KMS-11 (cell line): ENCODE data around the gene YIPF3.

Experiments
- H2AFZ ChIP-seq: fragments of 200-600 bp; sonication (generic); 2 replicates; pipeline ENCODE4 v1.6.1; 2016; ENCODE audit warnings: antibody characterized with exemption, mixed run types, low read depth
- H3K27ac ChIP-seq: fragments of 200-600 bp; sonication (generic); 2 replicates; pipeline ENCODE4 v1.6.1; 2016; ENCODE audit warnings: mild to moderate bottlenecking, mixed run types
- H3K27me3 ChIP-seq: fragments of 200-600 bp; sonication (generic); 2 replicates; pipeline ENCODE4 v1.6.1; 2017; ENCODE audit warnings: mild to moderate bottlenecking, low read depth, mixed run types, moderate library complexity; ENCODE audit not compliant: insufficient read depth
- H3K36me3 ChIP-seq: fragments of 200-600 bp; sonication (generic); 2 replicates; pipeline ENCODE4 v1.6.1; 2017; ENCODE audit warnings: mild to moderate bottlenecking, mixed run types; ENCODE audit not compliant: insufficient read depth
- H3K4me1 ChIP-seq: fragments of 200-600 bp; sonication (generic); 2 replicates; pipeline ENCODE4 v1.6.1; 2016; ENCODE audit warnings: mild to moderate bottlenecking, low read depth, mixed run types; ENCODE audit not compliant: poor library complexity, severe bottlenecking
- H3K4me2 ChIP-seq: fragments of 200-600 bp; sonication (generic); 2 replicates; pipeline ENCODE4 v1.7.0; 2016; ENCODE audit warnings: mild to moderate bottlenecking, mixed run types
- H3K4me3 ChIP-seq: fragments of 200-600 bp; sonication (generic); IDR thresholded peaks from 2 replicates; pipeline ENCODE4 v1.6.1; 2017; ENCODE audit warnings: low read depth, low read length, mixed read lengths; ENCODE audit not compliant: insufficient read depth
- H3K79me2 ChIP-seq: fragments of 200-600 bp; sonication (generic); 2 replicates; pipeline ENCODE4 v1.6.1; 2016; ENCODE audit warnings: low read depth, mixed run types; ENCODE audit not compliant: insufficient read depth
- H3K9ac ChIP-seq: fragments of 200-600 bp; sonication (generic); 2 replicates; pipeline ENCODE4 v1.6.1; 2016; ENCODE audit warnings: mild to moderate bottlenecking, mixed run types
- H4K20me1 ChIP-seq: fragments of 200-600 bp; sonication (generic); 2 replicates; pipeline ENCODE4 v1.6.1; 2016; ENCODE audit warnings: mild to moderate bottlenecking, mixed run types; ENCODE audit not compliant: insufficient read depth
- CTCF ChIP-seq: fragments of 200-600 bp; sonication (generic); conservative IDR thresholded peaks from 2 replicates; pipeline ENCODE4 v1.6.1; 2017; ENCODE audit warnings: low read depth, mild to moderate bottlenecking, antibody characterized with exemption, low read length, moderate library complexity, mixed read lengths

The YIPF3 gene

GRCh38 chr6:43489277-43490072 lies 27.3 kb downstream of the YIPF3 start:
- Histone ChIP-seq H3K79me2 (no peaks in the 10 kb centered on the region; the same call in 1 of the 2 replicates), H3K27ac (no peak overlapping the region), H3K4me2 (no peak overlapping the region), H3K36me3 (no peaks in the 10 kb centered on the region), H3K9ac (no peak overlapping the region), H3K27me3 (no peaks in the 10 kb centered on the region), H3K4me3 (no peak overlapping the region), H4K20me1 (no peaks in the 10 kb centered on the region), H2AFZ (no peak overlapping the region), H3K4me1 (no peaks in the 10 kb centered on the region)
- TF ChIP-seq CTCF: no peak

DNA sequence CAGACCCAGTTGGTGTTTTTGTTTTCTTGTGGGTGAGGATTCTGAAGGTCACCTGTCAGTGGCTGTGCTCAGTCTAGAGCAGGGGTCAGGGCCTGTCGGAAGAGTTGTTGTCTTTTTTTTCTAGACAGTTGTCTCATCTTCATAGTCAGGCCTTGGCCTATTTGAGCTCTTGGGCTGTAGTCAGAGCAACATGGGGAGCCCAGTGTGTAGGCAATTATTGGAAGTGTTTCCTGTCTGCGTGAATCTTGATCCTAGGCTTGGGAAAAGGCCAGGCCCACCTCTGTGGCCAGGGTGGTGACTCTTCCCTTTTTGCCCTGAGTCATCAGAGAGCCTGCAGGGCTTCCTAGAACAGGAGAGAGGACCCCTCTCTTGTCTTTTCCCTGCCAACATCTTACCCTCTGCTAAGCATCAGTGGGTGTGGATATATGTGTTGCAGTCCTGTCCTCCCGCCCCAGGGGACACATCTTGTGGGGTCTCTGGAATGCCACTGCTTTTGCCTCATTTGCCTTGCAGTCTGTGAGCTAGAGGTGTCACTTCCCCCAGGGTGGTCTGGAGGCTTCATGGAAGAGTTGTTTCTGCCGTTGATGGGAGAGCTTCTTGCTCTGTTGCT lies 28.0 kb downstream of the YIPF3 start:
- Histone ChIP-seq H3K4me2 (no peak overlapping the region), H3K4me1 (no peaks in the 10 kb centered on the region), H3K36me3 (no peaks in the 10 kb centered on the region), H3K4me3 (no peak overlapping the region), H3K79me2 (no peaks in the 10 kb centered on the region; the same call in 1 of the 2 replicates), H4K20me1 (no peaks in the 10 kb centered on the region), H3K27me3 (no peaks in the 10 kb centered on the region), H3K9ac (no peak overlapping the region), H2AFZ (no peak overlapping the region), H3K27ac (no peak overlapping the region)
- no peak for TF ChIP-seq CTCF

DNA sequence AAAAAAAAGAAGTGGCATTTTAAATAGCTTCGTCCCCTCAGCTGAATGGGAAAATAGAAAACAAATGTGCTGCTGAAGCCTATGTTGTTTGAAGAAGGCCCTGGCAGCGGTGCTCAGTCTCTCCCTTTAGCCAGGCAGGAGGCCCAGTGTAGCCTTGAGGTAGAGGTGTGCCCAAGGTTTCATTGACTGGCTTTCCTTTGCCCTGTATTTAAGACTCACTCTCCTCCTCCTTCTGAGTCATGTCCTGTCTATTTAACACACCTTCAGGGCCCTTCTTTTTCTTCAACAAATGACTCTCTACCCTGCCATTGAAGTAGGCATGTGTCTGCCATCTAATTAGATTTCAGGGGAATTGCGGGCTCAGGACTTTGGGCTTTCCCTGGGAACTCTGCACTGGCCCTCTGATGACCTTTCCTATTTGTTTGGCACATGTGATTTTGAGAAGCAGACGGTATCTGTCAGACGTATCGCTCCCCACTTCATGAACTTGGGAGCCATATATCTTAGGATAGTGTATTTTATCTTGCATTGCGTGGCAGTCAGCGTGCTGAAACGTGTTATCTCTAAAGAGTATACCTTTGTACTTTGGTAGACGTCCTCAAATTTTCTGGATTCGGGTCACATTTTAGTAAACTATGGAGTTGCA lies 35.0 kb downstream of the YIPF3 start:
- Histone ChIP-seq H3K27me3 (no peaks in the 10 kb centered on the region), H3K79me2 (peaks cover 11% of the 10 kb centered on the region), H3K4me1 (peaks cover 25% of the 10 kb centered on the region), H3K27ac (no peak overlapping the region), H4K20me1 (no peaks in the 10 kb centered on the region), H3K9ac (no peak overlapping the region), H2AFZ (no peak overlapping the region), H3K4me2 (no peak overlapping the region), H3K36me3 (no peaks in the 10 kb centered on the region), H3K4me3 (no peak overlapping the region)
- TF ChIP-seq CTCF: no peak

- no peaks in the 10 kb centered on the region for H3K27me3 ChIP-seq
- peaks cover 26% of the 10 kb centered on the region for H3K4me1 ChIP-seq
- H2AFZ ChIP-seq: no peak overlapping the region
- no peak for TF ChIP-seq CTCF
- no peak overlapping the region for H3K9ac ChIP-seq
- no peak overlapping the region for H3K27ac ChIP-seq
- peaks cover 11% of the 10 kb centered on the region for H3K79me2 ChIP-seq
- no peak overlapping the region for H3K4me2 ChIP-seq
- H3K36me3 ChIP-seq: no peaks in the 10 kb centered on the region
- no peaks in the 10 kb centered on the region for H4K20me1 ChIP-seq
- no peak overlapping the region for H3K4me3 ChIP-seq
These were observed 35.7 kb downstream of the YIPF3 start for GRCh38 chr6:43481075-43481474.
